CD4-positive, alpha-beta T cell treated with Interleukin-4 for 4 hours (primary cell): ENCODE results near the gene LIMK2.
"Not testable (repeated sequence)": the region's sequence is repeated elsewhere in the genome, so short reads cannot be mapped to it uniquely, and the experiment has no call there.

Experiments used
- DNase-seq: peaks from one replicate; pipeline ENCODE4 v3.0.0-alpha.2; 2020

The LIMK2 gene

DNA sequence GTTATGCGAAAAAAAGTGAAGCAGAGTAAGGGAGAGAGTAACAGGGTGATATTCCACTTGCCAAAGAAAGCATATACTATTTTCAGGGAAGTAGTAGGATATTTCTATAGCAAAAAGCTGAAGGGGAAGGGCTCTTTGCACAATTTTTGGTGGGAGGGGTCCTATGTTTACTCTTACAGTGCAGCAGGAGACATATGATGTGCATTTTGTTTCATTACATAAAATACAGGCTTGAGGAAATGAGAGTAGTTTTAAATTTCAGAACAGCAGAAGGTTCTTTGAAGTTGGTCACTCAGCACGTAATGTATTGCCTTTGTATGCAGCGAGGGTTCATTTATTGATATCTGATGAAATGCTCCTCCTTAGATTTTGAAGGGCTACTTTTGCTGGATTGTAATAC lies 83.3 kb downstream of the LIMK2 start:
- no peak for DNase-seq

DNA sequence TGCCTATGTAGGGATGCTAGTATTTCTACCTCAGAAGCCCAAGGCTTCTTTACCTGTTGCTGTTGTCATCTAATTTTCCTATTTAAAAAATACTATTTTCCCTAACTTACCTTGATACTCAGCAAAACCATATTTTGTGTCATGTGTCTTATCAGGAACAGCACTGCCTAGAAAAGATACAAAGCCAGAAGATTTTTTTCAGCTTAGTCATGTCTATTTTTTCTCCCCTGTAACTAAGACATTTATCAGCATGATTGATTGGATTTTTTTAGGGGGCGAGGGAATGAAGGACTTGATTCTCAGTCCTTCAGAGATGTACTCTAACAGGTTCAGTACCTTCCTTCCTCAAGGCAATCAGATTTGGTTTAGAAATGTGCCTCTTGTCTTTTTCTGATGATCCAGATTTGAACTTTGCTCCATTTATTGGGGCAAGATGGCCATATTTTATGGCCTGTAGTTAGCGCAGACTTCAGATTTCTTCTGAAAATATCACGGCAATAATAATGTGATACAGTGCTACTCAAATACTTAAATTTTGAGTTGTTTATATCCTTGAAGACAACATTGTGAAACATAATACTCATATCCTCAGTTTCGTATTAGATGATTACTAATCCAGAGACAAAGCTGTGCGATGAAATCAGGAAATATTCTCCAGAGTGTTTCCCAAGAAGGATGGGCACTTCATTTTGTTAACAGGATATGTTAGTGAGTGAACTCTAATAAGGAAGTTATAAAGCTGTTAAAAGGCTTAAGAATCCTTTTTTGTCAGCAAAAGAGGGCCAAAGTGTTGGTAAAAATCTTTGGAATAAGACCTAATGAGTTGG lies 83.9 kb downstream of the LIMK2 start:
- DNase-seq: no peak

DNA sequence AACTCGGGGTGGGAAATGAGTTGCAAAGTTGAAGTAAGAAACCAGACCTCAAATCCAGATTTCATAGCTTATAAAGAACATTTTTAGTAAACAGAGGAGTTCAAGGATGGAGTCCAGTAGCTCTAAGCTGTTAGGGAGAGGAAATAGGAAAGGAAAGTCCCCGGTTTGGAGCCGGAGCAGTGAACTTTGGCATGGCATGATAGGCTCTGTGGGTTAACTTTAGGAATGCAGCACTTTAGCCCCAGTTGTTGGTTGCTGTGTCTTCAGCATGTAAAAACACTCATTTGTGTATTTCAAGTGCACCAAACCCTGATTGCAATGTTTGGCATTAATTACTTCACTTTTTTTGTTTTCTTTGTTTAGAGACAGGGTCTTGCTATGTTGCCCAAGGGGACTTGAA lies 88.8 kb downstream of the LIMK2 start:
- DNase-seq: no peak

DNA sequence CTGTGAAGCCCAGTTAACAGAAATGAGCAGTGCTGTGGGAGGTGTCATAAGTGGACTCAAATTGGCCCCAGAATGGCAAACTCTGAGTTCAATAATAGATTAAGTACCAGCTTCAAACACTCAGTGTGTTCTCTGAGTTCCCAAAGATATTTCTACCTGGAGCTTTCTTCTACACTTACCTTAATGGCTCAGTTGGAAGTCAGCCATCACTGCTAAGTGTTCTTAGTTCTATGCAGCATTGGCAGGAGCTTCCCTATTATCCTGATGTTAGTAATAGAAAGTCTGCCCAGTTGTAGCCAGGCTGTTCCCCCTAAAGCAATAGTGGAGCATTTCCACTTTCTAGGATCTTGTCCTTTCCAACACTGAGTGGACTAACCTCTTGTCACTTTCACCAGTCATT lies 89.9 kb downstream of the LIMK2 start:
- DNase-seq: no peak

DNA sequence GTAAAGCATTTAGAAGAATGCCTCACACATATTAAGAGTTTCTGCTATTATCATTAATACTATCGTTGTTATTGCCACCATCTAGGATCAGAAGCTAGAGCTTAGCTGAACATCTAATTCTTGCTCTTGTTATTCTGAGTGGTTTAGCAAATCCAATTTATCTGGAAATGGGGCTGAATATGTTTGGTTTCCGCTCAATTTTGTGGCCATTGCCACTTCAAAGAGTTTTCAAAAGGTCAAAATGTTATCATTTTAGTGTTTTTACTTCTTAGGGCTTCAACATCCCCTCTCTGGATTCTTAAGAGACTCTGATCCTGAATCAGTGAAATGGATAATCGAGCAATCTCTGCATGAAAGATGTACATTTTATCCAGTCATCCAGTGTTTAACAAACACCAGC lies 90.4 kb downstream of the LIMK2 start:
- DNase-seq: peak; percentile 54

DNA sequence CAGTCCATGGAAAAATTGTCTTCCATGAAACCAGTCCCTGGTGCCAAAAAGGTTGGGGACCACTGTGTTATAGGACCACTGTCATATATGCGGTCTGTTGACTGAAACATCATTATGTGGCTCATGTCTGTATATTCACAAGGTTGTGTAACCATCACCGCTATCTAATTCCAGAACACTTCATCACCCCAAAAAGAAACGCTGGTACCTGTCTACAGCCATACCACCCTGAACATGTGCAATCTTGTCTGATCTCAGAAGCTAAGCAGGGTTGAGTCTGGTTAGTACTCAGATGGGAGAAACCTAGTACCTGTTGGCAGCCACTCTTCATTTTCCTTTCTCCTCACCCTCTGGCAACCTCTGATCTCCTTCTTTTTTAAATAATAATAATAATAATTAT lies 93.1 kb downstream of the LIMK2 start:
- DNase-seq: no peak

DNA sequence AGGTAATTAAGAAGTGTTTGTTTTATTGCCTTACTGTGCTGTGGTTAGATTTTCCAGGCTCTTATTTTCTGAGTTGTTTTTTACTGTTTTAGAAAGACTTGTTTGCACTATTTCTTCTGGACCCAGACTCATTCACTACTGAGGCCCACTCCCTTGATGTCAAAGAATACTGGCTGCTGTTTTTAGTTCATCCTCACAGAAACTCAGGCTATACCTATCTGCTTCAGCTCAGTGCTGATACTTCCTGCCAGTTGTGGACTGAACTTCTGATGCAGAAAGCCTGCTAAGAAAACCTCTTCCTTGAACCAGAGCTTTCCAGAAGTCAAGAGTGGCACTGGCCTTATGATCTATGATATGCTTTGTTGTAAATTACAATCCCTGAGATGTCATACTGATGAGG lies 96.1 kb downstream of the LIMK2 start:
- DNase-seq: no peak

DNA sequence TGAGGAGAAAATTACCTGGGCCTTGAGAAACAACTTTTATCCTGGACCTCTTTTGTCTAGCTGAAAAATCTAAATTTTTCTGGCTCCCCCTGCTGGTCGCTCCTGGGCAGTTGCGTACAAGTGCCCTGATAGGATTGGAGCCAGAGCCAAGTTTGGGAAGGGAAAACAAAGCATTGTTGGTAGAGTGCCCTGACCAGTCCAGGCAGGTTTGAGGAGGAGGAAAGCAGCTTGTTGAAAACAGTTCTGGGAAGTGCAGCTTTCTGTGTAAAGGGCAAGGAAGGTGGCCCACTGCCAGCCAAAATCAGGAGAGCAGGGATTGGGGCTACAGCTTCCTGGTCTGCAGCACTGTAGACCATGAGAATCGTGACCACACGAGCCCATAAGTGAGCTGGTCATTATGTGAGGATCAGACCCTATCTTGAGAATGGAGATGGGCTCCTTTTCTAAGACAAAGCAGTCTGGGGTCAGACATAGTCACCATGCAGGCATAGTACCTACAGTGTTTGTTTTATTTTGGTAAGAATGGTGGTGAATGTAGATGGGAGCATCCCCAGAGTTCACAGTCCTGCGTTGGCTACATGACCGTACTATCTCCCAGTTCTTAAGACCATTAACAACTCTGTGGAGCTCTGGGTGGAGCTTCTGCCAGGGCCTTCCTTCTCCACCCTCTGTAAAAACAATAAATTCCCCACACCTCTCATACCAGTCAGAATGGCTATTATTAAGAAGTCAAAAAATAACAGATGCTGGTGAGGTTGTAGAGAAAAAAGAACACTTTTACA lies 101.5 kb downstream of the LIMK2 start:
- peak; percentile 68 for DNase-seq

DNA sequence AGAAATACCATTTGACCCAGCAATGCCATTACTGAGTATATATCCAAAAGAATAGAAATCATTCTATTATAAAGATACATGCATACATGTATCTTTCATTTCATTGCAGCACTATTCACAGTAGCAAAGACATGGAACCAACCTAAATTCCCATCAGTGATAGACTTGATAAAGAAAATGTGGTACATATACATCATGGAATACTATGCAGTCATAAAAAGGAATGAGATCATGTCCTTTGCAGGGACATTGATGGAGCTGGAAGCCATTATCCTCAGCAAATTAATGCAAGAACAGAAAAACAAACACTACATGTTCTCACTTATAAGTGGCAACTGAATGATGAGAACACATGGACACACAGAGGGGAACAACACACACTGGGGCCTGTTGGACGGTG lies 102.1 kb downstream of the LIMK2 start:
- not testable (repeated sequence) for DNase-seq

DNA sequence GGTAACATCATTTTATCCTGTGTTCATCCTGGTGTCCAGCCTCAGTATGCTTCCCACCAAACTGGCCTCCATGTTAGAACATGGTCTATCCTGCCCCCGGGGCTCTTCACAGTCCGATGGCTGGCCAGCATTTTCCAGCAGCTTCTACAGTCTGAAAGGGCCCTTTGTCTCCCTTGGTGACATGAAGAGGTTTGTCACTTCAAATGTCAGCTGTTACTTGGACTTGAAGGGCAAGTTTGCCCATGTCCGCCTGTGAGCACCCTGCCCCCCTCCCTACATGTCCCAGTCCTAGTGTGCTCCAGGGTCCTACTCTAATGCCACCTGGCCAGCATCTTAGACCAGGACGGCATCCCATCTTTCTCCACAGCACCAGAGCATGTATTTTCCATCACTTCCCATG lies 109.3 kb downstream of the LIMK2 start:
- DNase-seq: no peak

DNA sequence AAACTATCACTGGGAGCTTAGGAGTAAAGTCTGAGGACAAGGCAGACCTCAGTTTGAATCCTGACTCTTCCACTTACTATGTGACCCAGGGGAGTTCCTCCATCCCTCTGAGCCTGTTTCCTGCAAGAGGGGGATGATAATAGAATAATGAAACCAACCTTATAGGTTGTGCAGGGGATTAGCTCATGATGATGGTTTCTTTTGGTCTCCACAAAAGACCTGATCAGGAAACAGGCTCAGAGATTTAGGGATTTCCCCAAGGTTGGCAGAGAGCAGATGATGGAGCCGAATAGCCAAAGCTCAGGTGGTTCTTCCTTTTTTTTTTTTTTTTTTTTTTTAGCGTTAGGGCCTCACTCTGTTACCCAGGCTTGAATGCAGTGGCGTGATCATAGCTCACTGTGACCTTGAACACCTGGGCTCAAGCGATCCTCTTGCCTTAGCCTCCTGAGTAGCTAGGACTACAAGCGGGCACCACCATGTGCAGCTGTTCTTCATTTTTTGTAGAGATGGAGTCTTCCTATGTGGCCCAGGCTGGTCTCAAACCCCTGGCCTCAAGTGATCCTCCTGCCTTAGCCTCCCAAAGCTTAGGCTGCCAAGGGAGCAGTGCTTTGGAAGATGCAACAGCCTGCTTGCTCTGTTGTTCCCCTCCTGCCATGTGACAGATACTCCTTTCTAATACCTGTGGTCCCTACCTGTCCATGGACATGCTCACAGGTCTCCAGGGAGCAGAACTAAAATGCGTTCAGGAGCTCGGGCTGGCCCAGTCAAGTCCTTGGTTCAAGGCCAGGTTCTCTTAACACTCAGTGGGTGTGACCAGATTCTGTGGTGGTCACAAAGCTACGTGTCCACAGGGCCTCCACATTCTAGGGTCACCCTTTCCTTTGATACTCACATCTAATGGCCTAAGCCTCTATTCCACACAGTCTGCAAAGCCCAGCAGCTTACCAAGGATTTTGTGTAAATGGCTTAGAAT lies 111.8 kb downstream of the LIMK2 start:
- no peak for DNase-seq

DNA sequence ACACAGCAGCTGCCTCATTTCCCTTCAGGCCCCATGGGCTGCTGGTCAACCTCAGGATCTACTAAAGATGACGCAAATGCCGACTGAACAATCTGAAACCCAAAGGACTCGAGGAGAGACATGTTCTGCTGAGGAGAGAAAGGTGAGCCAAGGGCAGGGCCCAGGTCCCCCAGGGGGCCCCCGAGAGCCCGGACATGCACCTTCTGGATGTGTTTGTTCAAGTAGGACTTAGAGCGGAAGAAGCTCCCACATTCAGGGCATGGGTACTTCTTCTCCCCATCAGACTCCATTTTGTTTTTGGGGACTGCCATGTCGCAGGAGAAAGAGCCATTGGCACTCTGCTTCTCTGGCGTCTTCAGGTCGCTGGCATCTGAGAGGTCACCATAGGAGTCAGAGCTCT lies 114.8 kb downstream of the LIMK2 start:
- no peak for DNase-seq

DNA sequence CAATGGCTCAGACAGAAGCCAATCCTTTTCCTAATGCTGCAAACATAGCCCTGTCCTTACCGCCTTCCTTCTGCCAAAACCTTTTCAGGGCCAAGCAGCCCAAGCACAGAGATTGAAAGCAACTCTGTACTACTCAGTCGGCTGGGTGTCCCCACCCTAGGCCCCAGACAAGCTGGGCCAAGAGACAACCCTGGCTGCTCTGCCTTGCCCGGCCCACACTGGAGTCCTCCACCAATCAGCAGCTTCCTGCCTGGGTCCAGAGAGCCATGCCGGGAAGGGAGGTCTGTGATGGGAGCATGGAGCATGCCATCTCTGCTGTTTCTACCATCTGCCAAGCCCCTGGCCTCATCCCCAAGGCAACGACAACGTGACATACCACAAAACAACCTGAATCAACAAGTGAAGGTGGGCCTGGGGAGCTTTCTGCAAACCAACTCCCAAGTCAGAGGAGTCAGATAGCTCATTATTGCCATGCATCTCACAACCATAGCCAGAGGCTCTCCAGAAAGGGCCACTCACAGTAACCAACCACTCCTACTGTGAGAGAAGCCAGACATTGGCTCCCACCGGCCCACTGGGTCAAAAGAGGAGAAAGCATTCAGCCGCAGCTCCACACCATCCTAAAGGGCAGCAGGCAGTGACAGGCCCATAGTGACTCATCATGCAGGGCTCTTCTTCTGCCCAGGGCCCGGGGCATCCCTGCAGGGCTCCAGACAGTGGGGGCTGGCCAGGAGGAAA lies 115.9 kb downstream of the LIMK2 start:
- no peak for DNase-seq

DNA sequence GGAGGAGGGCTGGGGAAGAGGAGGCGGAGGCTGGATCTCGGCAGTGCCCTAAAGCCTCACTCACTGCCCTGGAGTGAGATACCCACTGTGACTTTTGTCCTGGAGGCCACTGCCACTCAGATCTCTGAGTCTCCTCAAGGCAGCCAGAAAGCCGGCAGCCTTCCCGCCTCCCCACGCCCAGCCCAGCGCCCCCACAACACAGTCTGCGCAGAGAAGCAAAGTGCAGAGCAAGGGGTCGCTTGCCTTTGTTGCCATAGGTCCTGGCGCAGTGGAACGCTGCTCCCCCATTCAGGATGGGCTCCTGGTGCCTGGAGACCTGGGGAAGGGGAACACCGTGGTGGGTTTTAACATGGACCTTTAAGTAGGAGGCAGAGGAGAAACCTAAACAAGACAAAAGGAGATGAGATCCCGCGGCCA lies 116.5 kb downstream of the LIMK2 start:
- DNase-seq: no peak

DNA sequence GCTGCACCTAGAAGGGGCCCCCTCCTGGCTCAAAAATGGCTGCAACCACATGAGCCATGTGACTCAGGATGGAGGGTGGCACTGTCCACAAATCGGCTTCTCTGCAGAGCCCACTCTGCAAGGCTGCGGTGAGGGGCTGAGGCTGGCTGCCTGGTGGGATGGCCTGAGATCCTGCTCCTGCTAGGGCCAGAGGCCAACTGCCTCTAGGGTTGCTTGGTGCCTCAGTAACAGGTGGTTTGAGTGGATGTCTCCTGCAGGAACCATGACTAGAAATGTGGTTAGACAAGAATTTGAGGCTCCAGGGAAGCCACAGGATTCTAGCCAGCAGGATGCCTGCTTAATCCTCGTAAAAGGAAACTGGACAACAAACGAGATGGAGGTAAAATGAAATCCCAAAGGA lies 116.9 kb downstream of the LIMK2 start:
- no peak for DNase-seq
